HepG2 (cell line): ENCODE measurements around the gene TOB1. TPM values are rescaled to one million over a fixed set of nuclear protein-coding genes. Genes with fewer than 3 reads are reported as not detected.

Experiments
- NONO ChIP-seq, 2 experiments: fragments of 450-650 bp in 1 of 2; sonication (generic) in 1 of 2; formaldehyde crosslinking in 1 of 2; IDR thresholded peaks in 1 of 2; conservative IDR thresholded peaks in 1 of 2; 2 replicates each; pipeline versions ENCODE4 v1.6.1 to v1.8.0; 2017 to 2022; ENCODE audit warnings: mild to moderate bottlenecking in 1 of 2, missing genetic modification reagents in 1 of 2, moderate library complexity in 1 of 2
- ZNF562 ChIP-seq: sonication (generic); formaldehyde crosslinking; IDR thresholded peaks from 2 replicates; pipeline ENCODE4 v1.8.0; 2022; ENCODE audit warnings: missing genetic modification reagents, borderline replicate concordance
- ZNF713 ChIP-seq: sonication (generic); formaldehyde crosslinking; IDR thresholded peaks from 2 replicates; pipeline ENCODE4 v1.4.0; 2020; ENCODE audit warnings: mild to moderate bottlenecking, missing genetic modification reagents
- polyA plus RNA-seq, 8 experiments: library from polyadenylated mRNA; depleted of rRNA in 3 of 8; stranded (reverse) in 7 of 8; unstranded in 1 of 8; fragments of >200 nt; fragmentation: Illumina TruSeq in 4 of 8; extraction: Trizol in 4 of 8; gene quantifications; 2 replicates each; pipeline versions ENCODE4 v1.2.1 to v1.2.3, GENCODE V29; 2011 to 2016; ENCODE audit warnings: low read depth in 4 of 8, missing spikeins in 1 of 8, mixed read lengths in 1 of 8; ENCODE audit not compliant: insufficient read depth in 1 of 8
- total RNA-seq, 5 experiments: library from RNA; depleted of rRNA; stranded (reverse); fragments of >200 nt; fragmentation: Illumina TruSeq; extraction: Trizol; gene quantifications; 2 replicates each; pipeline ENCODE4 v1.2.3, GENCODE V29; 2016; ENCODE audit warnings: low read depth in 1 of 5
- TF ChIP-seq, protein P1 (sequence below): sonication (generic); formaldehyde crosslinking; IDR thresholded peaks from 2 replicates; pipeline ENCODE4 v1.5.0; 2020; ENCODE audit warnings: mild to moderate bottlenecking, missing genetic modification reagents
- TF ChIP-seq, protein P2 (sequence below): sonication (generic); formaldehyde crosslinking; IDR thresholded peaks from 2 replicates; pipeline ENCODE4 v1.4.0; 2020; ENCODE audit warnings: mild to moderate bottlenecking, missing genetic modification reagents
- TF ChIP-seq, protein P3 (sequence below): sonication (generic); formaldehyde crosslinking; IDR thresholded peaks from 2 replicates; pipeline ENCODE4 v1.4.0; 2020; ENCODE audit warnings: mild to moderate bottlenecking, missing genetic modification reagents
- TF ChIP-seq, protein P4 (sequence below): fragments of 450-650 bp; IDR thresholded peaks from 2 replicates; pipeline ENCODE4 v1.6.1; 2017; ENCODE audit warnings: mild to moderate bottlenecking

Gene TOB1
- total and polyA plus RNA-seq, 2 of the 13 experiments (the other 11 are each of a cell fraction or from before 2014, with no cell fraction given) = 21.9 to 57.7 TPM

DNA sequence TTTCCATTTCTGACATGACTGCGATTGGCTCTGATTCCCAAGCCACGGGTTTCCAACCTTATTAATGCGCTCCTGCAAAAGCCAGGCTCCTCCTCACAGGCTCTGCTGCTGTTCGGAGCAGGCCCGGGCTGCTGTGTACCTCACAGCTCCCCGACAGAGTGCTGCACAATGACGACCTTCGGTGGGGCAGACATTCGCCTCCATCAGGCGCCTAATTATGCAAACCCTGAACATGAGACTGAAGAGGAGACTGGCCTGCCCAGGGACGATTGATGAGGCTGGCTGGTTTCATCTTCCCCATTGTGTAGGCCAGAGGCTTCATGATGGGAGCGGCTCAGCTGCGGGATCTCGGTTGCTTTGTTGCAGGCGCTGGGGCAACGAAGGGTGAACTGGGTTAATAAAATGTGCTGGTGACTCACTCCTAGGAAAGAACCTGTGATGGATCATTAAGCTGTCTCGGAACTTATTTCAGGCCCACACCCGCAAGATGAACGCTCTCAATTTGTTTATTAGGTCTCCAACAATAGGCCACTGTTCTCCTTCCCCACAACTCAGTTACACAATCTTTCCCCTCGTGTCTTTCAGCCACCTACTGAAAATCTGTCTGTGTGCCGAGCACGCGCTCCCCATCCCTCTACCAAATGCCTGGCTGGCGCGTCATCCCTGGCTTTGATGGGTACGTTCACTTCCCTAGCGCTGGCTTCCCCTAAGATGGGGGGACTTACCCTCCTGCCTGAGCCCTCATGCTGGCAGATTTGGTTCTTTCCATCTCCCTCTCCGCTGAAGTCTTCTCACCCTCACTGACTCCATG is 27.2 kb upstream of the TOB1 start (continued):
- TF ChIP-seq, protein P1, sequence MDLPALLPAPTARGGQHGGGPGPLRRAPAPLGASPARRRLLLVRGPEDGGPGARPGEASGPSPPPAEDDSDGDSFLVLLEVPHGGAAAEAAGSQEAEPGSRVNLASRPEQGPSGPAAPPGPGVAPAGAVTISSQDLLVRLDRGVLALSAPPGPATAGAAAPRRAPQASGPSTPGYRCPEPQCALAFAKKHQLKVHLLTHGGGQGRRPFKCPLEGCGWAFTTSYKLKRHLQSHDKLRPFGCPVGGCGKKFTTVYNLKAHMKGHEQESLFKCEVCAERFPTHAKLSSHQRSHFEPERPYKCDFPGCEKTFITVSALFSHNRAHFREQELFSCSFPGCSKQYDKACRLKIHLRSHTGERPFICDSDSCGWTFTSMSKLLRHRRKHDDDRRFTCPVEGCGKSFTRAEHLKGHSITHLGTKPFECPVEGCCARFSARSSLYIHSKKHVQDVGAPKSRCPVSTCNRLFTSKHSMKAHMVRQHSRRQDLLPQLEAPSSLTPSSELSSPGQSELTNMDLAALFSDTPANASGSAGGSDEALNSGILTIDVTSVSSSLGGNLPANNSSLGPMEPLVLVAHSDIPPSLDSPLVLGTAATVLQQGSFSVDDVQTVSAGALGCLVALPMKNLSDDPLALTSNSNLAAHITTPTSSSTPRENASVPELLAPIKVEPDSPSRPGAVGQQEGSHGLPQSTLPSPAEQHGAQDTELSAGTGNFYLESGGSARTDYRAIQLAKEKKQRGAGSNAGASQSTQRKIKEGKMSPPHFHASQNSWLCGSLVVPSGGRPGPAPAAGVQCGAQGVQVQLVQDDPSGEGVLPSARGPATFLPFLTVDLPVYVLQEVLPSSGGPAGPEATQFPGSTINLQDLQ (CRISPR knock-in tag) = peak; percentile 57
- TF ChIP-seq, protein P2, sequence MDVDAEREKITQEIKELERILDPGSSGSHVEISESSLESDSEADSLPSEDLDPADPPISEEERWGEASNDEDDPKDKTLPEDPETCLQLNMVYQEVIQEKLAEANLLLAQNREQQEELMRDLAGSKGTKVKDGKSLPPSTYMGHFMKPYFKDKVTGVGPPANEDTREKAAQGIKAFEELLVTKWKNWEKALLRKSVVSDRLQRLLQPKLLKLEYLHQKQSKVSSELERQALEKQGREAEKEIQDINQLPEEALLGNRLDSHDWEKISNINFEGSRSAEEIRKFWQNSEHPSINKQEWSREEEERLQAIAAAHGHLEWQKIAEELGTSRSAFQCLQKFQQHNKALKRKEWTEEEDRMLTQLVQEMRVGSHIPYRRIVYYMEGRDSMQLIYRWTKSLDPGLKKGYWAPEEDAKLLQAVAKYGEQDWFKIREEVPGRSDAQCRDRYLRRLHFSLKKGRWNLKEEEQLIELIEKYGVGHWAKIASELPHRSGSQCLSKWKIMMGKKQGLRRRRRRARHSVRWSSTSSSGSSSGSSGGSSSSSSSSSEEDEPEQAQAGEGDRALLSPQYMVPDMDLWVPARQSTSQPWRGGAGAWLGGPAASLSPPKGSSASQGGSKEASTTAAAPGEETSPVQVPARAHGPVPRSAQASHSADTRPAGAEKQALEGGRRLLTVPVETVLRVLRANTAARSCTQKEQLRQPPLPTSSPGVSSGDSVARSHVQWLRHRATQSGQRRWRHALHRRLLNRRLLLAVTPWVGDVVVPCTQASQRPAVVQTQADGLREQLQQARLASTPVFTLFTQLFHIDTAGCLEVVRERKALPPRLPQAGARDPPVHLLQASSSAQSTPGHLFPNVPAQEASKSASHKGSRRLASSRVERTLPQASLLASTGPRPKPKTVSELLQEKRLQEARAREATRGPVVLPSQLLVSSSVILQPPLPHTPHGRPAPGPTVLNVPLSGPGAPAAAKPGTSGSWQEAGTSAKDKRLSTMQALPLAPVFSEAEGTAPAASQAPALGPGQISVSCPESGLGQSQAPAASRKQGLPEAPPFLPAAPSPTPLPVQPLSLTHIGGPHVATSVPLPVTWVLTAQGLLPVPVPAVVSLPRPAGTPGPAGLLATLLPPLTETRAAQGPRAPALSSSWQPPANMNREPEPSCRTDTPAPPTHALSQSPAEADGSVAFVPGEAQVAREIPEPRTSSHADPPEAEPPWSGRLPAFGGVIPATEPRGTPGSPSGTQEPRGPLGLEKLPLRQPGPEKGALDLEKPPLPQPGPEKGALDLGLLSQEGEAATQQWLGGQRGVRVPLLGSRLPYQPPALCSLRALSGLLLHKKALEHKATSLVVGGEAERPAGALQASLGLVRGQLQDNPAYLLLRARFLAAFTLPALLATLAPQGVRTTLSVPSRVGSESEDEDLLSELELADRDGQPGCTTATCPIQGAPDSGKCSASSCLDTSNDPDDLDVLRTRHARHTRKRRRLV (CRISPR knock-in tag) = no peak
- TF ChIP-seq ZNF713 (CRISPR knock-in tag) (no peak), ZNF562 (CRISPR knock-in tag) (no peak), NONO (IDR thresholded peaks at IDR 0.05) (no peak), NONO (CRISPR knock-in tag; conservative IDR thresholded peaks at IDR 0.05) (peak; percentile 61; the same call in 1 of the 2 replicates)
- TF ChIP-seq, protein P3, sequence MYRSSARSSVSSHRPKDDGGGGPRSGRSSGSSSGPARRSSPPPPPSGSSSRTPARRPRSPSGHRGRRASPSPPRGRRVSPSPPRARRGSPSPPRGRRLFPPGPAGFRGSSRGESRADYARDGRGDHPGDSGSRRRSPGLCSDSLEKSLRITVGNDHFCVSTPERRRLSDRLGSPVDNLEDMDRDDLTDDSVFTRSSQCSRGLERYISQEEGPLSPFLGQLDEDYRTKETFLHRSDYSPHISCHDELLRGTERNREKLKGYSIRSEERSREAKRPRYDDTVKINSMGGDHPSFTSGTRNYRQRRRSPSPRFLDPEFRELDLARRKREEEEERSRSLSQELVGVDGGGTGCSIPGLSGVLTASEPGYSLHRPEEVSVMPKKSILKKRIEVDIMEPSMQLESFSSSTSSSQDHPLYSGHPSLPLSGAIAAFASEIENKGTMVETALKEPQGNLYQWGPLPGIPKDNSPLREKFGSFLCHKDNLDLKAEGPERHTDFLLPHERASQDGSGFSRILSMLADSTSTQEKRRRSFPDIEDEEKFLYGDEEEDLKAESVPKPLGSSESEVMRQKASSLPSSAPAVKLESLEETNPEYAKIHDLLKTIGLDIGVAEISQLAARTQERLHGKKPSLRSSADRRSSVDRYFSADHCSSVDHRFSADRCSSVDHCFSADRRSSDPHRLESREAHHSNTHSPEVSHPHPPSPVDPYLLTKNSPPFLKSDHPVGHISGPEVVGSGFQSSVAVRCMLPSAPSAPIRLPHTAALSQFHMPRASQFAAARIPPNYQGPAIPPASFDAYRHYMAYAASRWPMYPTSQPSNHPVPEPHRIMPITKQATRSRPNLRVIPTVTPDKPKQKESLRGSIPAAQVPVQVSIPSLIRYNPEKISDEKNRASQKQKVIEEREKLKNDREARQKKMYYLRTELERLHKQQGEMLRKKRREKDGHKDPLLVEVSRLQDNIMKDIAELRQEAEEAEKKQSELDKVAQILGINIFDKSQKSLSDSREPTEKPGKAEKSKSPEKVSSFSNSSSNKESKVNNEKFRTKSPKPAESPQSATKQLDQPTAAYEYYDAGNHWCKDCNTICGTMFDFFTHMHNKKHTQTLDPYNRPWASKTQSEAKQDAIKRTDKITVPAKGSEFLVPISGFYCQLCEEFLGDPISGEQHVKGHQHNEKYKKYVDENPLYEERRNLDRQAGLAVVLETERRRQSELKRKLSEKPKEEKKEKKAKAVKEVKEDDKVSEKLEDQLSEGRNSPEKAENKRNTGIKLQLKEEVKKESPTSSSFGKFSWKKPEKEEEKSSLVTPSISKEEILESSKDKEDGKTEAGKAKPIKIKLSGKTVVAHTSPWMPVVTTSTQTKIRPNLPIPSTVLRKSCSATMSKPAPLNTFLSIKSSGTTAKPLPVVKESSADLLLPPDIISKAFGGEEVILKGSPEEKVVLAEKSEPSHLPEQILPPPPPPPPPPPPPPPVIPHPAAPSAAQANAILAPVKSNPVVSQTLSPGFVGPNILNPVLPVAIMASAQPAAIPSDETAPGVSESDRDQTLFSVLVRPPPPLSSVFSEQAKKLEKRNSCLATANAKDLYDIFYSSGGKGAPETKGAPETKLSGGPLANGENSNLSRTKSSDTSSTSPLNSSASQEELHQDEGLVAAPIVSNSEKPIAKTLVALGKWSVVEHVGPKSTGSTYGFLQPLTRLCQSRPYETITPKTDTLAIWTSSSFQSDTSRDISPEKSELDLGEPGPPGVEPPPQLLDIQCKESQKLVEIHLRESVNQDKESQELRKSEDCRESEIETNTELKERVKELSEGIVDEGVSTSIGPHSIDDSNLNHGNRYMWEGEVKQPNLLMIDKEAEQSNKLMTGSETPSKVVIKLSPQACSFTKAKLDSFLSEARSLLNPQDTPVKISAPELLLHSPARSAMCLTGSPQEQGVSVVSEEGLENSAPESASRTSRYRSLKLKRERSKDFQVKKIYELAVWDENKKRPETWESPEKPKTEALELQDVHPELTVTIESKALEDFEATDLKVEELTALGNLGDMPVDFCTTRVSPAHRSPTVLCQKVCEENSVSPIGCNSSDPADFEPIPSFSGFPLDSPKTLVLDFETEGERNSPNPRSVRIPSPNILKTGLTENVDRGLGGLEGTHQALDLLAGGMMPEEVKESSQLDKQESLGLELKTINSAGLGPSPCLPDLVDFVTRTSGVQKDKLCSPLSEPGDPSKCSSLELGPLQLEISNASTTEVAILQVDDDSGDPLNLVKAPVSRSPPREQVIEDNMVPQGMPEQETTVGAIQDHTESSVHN (CRISPR knock-in tag) = peak; percentile 36; the same call in 1 of the 2 replicates
- TF ChIP-seq, protein P4, sequence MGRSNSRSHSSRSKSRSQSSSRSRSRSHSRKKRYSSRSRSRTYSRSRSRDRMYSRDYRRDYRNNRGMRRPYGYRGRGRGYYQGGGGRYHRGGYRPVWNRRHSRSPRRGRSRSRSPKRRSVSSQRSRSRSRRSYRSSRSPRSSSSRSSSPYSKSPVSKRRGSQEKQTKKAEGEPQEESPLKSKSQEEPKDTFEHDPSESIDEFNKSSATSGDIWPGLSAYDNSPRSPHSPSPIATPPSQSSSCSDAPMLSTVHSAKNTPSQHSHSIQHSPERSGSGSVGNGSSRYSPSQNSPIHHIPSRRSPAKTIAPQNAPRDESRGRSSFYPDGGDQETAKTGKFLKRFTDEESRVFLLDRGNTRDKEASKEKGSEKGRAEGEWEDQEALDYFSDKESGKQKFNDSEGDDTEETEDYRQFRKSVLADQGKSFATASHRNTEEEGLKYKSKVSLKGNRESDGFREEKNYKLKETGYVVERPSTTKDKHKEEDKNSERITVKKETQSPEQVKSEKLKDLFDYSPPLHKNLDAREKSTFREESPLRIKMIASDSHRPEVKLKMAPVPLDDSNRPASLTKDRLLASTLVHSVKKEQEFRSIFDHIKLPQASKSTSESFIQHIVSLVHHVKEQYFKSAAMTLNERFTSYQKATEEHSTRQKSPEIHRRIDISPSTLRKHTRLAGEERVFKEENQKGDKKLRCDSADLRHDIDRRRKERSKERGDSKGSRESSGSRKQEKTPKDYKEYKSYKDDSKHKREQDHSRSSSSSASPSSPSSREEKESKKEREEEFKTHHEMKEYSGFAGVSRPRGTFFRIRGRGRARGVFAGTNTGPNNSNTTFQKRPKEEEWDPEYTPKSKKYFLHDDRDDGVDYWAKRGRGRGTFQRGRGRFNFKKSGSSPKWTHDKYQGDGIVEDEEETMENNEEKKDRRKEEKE = no peak
